Panc1 (cell line): ENCODE measurements around the gene LRSAM1. TPM values are rescaled to one million over a fixed set of nuclear protein-coding genes. Genes with fewer than 3 reads are reported as not detected.

ENCODE experiments used
- ATAC-seq: fragments of 200-7000 bp; cut with Tn5 transposase; 2 replicates; pipeline ENCODE4 v1.9.1; 2020; ENCODE audit warnings: mild to moderate bottlenecking, moderate library complexity
- BruUV-seq: library from RNA; stranded (reverse); fragments of 400-500 nt; replicated peaks from 2 replicates; lab custom pipeline; 2021; lab: Mats Ljungman, UMichigan
- CTCF ChIA-PET: fragments of 300-600 bp; sonication (Branson Sonifier 250); formaldehyde crosslinking; loops from one replicate; lab custom pipeline; 2022; ENCODE audit warnings: antibody characterized with exemption; lab: Charles Lee
- POLR2A ChIA-PET: fragments of 300-600 bp; sonication (Branson Sonifier 250); formaldehyde crosslinking; loops from one replicate; lab custom pipeline; 2022; ENCODE audit warnings: antibody characterized with exemption; lab: Charles Lee
- DNase-seq: peaks from one replicate; pipeline ENCODE4 v3.0.0-alpha.2; 2010; ENCODE audit warnings: low read depth, low spot score
- H3K27ac ChIP-seq: 2 replicates; pipeline ENCODE4 v1.5.1; 2011; ENCODE audit warnings: mild to moderate bottlenecking, low read length, inconsistent platforms
- H3K27me3 ChIP-seq: fragments of 200-500 bp; sonication (Bioruptor generic); 2 replicates; pipeline ENCODE4 v1.6.0; 2014; ENCODE audit warnings: low read length, inconsistent platforms; ENCODE audit not compliant: control insufficient read depth, insufficient read depth
- H3K36me3 ChIP-seq: fragments of 200-500 bp; sonication (Bioruptor generic); 2 replicates; pipeline ENCODE4 v1.5.1; 2014; ENCODE audit warnings: inconsistent platforms, mild to moderate bottlenecking, low read length, moderate library complexity; ENCODE audit not compliant: control insufficient read depth, insufficient read depth
- H3K4me1 ChIP-seq: 2 replicates; pipeline ENCODE4 v1.5.1; 2011; ENCODE audit warnings: inconsistent platforms, mild to moderate bottlenecking, low read length, moderate library complexity; ENCODE audit not compliant: control insufficient read depth, insufficient read depth
- H3K4me3 ChIP-seq, 2 experiments: 2 replicates each; pipeline ENCODE4 v1.5.1; 2011 to 2012; ENCODE audit warnings: low read depth in 2 of 2, low read length in 2 of 2, mild to moderate bottlenecking in 2 of 2, inconsistent platforms in 1 of 2, moderate library complexity in 1 of 2
- H3K9me3 ChIP-seq: fragments of 200-500 bp; sonication (Bioruptor generic); 2 replicates; pipeline ENCODE4 v1.5.1; 2014; ENCODE audit warnings: low read depth, mild to moderate bottlenecking, inconsistent platforms, low read length, moderate library complexity; ENCODE audit not compliant: control insufficient read depth, insufficient read depth
- POLR2AphosphoS5 ChIP-seq: IDR thresholded peaks from 2 replicates; pipeline ENCODE4 v1.6.1; 2012; ENCODE audit warnings: mild to moderate bottlenecking, low read depth, low read length, moderate library complexity
- SIN3A ChIP-seq: IDR thresholded peaks from 2 replicates; pipeline ENCODE4 v1.6.1; 2012; ENCODE audit warnings: low read depth, mild to moderate bottlenecking, low read length, moderate library complexity, borderline replicate concordance; ENCODE audit not compliant: insufficient read depth
- TCF7L2 ChIP-seq: IDR thresholded peaks from 2 replicates; pipeline ENCODE4 v1.6.1; 2011; ENCODE audit warnings: mild to moderate bottlenecking, low read depth, low read length, inconsistent platforms
- in situ Hi-C: cut with HindIII; loops from 2 replicates; pipeline ENCODE4 v1.10.0; 2016; ENCODE audit warnings: low sequenced_read_pairs, low pct_unique_long_range_greater_than_20kb
- intact Hi-C: fragments of 100-400 bp; cut with micrococcal nuclease; formaldehyde crosslinking; loops from one replicate; pipeline ENCODE4 v1.10.0; 2022; ENCODE audit not compliant: unreplicated experiment
- total RNA-seq: library from RNA; stranded (reverse); gene quantifications from one replicate; pipeline ENCODE4 v1.2.1, GENCODE V29; 2021; ENCODE audit not compliant: unreplicated experiment
- TF ChIP-seq, protein P1 (sequence below): fragments of 450-650 bp; IDR thresholded peaks from 2 replicates; pipeline ENCODE4 v1.5.1; 2017; ENCODE audit warnings: mild to moderate bottlenecking
- TF ChIP-seq, protein P2 (sequence below), 2 experiments: IDR thresholded peaks; 2 replicates each; pipeline ENCODE4 v1.6.1; 2011 to 2012; ENCODE audit warnings: low read depth in 2 of 2, control low read depth in 1 of 2, low read length in 1 of 2, mild to moderate bottlenecking in 1 of 2, moderate library complexity in 1 of 2; ENCODE audit not compliant: insufficient read depth in 1 of 2

LRSAM1 gene
- total RNA-seq, 1 experiment from 2014 or later: 15.4 TPM

DNA sequence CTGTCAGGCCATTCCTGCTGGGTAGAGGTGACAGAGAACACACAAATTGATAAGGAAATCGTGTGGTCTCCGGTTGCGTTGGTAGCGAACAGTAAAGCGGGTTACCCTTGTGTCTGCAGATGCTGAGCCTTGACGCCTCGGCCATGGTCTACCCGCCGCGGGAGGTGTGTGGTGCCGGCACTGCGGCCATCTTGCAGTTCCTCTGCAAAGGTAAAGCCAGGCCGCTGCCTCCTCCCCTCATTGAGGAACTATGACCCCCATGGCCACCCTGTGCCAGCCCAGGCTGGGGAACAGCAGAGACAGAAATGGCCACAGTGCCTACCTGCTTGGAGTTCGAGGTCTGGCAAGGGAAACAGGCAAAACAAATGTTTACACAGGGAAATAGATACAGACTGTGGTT lies 16.3 kb downstream of the LRSAM1 start:
- intact Hi-C loops (no loop called here), in situ Hi-C loops (no loop called here)
- H3K4me1 ChIP-seq: no peaks in the 10 kb centered on the region
- no peak for ATAC-seq
- H3K4me3 ChIP-seq: no peak overlapping the region
- no peaks in the 10 kb centered on the region for H3K27me3 ChIP-seq
- no peaks in the 10 kb centered on the region for H3K36me3 ChIP-seq
- BruUV-seq: no TSS peak
- POLR2A ChIA-PET: no interaction called here
- H3K9me3 ChIP-seq: no peaks in the 10 kb centered on the region
- TF ChIP-seq SIN3A: no peak
- TF ChIP-seq TCF7L2: no peak
- no peak for TF ChIP-seq POLR2AphosphoS5
- TF ChIP-seq, protein P1, sequence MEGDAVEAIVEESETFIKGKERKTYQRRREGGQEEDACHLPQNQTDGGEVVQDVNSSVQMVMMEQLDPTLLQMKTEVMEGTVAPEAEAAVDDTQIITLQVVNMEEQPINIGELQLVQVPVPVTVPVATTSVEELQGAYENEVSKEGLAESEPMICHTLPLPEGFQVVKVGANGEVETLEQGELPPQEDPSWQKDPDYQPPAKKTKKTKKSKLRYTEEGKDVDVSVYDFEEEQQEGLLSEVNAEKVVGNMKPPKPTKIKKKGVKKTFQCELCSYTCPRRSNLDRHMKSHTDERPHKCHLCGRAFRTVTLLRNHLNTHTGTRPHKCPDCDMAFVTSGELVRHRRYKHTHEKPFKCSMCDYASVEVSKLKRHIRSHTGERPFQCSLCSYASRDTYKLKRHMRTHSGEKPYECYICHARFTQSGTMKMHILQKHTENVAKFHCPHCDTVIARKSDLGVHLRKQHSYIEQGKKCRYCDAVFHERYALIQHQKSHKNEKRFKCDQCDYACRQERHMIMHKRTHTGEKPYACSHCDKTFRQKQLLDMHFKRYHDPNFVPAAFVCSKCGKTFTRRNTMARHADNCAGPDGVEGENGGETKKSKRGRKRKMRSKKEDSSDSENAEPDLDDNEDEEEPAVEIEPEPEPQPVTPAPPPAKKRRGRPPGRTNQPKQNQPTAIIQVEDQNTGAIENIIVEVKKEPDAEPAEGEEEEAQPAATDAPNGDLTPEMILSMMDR: no peak
- TF ChIP-seq, protein P2, sequence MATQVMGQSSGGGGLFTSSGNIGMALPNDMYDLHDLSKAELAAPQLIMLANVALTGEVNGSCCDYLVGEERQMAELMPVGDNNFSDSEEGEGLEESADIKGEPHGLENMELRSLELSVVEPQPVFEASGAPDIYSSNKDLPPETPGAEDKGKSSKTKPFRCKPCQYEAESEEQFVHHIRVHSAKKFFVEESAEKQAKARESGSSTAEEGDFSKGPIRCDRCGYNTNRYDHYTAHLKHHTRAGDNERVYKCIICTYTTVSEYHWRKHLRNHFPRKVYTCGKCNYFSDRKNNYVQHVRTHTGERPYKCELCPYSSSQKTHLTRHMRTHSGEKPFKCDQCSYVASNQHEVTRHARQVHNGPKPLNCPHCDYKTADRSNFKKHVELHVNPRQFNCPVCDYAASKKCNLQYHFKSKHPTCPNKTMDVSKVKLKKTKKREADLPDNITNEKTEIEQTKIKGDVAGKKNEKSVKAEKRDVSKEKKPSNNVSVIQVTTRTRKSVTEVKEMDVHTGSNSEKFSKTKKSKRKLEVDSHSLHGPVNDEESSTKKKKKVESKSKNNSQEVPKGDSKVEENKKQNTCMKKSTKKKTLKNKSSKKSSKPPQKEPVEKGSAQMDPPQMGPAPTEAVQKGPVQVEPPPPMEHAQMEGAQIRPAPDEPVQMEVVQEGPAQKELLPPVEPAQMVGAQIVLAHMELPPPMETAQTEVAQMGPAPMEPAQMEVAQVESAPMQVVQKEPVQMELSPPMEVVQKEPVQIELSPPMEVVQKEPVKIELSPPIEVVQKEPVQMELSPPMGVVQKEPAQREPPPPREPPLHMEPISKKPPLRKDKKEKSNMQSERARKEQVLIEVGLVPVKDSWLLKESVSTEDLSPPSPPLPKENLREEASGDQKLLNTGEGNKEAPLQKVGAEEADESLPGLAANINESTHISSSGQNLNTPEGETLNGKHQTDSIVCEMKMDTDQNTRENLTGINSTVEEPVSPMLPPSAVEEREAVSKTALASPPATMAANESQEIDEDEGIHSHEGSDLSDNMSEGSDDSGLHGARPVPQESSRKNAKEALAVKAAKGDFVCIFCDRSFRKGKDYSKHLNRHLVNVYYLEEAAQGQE (IDR thresholded peaks at IDR 0.05; ENCODE audit: insufficient read depth in 1 of 2, low read depth in 2 of 2, low read length in 1 of 2): no peak
- no peak for DNase-seq
- CTCF ChIA-PET: no interaction called here
- no peak overlapping the region for H3K27ac ChIP-seq

DNA sequence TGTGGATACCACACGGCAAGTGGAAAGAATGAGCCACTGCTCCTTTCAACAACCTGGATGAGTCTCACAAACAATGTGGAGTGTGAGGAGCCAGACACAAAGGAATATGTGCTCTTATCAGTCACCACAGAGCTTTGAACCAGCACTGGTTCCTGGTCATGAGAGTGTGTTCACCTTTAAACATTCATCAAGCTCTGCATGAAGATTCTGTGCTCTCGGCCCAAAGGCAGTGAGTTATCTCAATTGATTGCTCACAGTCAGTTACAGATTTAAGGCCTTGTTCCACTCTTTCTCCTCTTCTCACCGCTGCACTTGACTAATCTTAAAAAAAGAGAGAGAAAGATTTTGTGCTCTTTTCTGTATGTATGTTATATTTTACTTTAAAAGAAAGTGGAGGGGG lies 19.4 kb downstream of the LRSAM1 start:
- H3K27ac ChIP-seq: no peak overlapping the region
- TF ChIP-seq POLR2AphosphoS5 (no peak), SIN3A (no peak), TCF7L2 (no peak)
- TF ChIP-seq, protein P1: no peak
- TF ChIP-seq, protein P2 (IDR thresholded peaks at IDR 0.05; ENCODE audit: insufficient read depth in 1 of 2, low read depth in 2 of 2, low read length in 1 of 2): no peak
- in situ Hi-C loops (no loop called here), intact Hi-C loops (no loop called here)
- H3K4me1 ChIP-seq: no peaks in the 10 kb centered on the region
- DNase-seq (no peak), ATAC-seq (no peak)
- no peaks in the 10 kb centered on the region for H3K27me3 ChIP-seq
- no TSS peak for BruUV-seq
- CTCF ChIA-PET: interaction anchor here (0.6 kb wide), 2 partner anchors 28 to 113 kb away, joined by 4 to 5 read pairs; no protein-coding TSS in a partner anchor
- POLR2A ChIA-PET: no interaction called here
- H3K9me3 ChIP-seq: no peaks in the 10 kb centered on the region
- no peaks in the 10 kb centered on the region for H3K36me3 ChIP-seq
- no peak overlapping the region for H3K4me3 ChIP-seq
